HG02798 (cell line): ENCODE data around the gene DGKG.

ENCODE experiments used
- ATAC-seq: cut with Tn5 transposase; IDR thresholded peaks from one replicate; pipeline ENCODE4 v1.9.1; 2021; ENCODE audit warnings: mild to moderate bottlenecking; ENCODE audit not compliant: unreplicated experiment, poor library complexity

The DGKG gene

GRCh38 chr3:186368717-186369116, 6.7 kb upstream of the DGKG start:
- ATAC-seq: no peak

- ATAC-seq: no peak
These were observed 6.1 kb upstream of the DGKG start for GRCh38 chr3:186368176-186368575.

DNA sequence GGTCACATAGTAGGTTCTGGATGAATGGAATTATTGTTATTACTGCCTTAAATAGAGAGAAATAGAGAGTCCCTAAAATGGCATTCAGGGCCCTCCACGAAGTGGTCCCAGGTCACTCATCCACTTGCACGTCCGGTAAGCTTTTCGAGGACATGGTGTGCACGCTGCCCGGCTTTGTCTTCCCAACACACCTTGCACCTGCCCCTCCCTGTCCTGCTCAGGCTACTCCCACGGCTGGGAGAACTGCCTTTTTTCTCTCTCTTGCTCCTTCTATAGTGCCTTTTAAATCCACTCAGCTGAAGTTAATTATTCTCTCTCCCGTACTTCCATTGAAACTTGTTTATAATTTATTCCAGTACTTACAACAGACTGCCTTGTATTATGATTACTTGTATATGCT, 5.6 kb upstream of the DGKG start:
- ATAC-seq: no peak

GRCh38 chr3:186366206-186366605, 4.2 kb upstream of the DGKG start:
- ATAC-seq: no peak

DNA sequence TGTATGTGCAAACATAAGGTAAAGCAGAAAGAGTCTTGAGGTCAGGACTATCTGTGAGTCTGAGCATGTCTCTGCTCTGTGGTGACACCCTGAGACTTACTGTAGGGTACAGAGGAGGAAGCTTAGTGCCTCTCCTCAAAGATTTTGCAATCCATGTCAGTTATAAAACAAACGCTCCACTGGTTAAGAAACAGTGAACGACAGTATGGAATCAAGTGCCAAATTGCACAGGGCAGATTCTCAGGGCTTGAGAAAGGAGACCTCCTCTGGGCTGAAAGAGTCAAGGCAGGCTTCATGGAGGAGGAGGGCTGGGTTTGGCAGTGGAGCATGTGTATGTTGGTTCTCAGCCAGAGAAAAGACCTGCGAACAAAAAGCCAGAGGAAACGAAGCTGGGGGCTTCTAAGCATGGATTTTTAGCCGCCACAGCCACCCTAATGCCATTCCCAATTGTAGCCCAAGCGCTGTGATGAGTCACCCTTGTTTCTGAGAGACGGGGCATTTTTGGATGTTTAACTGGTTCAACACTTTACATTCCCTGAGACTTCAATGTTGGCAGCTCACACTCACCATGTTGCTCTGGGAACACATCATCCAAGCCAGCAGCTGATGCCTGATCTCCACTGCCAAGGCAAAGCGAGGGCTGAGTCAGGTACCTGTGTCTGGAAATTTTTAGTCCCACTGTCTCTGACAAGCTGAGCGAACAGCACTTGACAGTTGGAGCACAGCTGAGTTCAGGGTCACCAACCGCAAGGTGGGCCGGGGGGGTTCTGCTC, 3.4 kb upstream of the DGKG start:
- no peak for ATAC-seq

GRCh38 chr3:186362988-186363387, 954 bp upstream of the DGKG start:
- no peak for ATAC-seq

GRCh38 chr3:186362537-186362842, 456 bp upstream of the DGKG start:
- no peak for ATAC-seq

- peak; percentile 18 for ATAC-seq
These were observed 730 bp downstream of the DGKG start for GRCh38 chr3:186361246-186361761.

GRCh38 chr3:186360779-186361178, 1.3 kb downstream of the DGKG start:
- no peak for ATAC-seq

- ATAC-seq: no peak
These were observed 3.0 kb downstream of the DGKG start for GRCh38 chr3:186359078-186359477.

GRCh38 chr3:186356152-186356551, 5.9 kb downstream of the DGKG start:
- ATAC-seq: no peak

DNA sequence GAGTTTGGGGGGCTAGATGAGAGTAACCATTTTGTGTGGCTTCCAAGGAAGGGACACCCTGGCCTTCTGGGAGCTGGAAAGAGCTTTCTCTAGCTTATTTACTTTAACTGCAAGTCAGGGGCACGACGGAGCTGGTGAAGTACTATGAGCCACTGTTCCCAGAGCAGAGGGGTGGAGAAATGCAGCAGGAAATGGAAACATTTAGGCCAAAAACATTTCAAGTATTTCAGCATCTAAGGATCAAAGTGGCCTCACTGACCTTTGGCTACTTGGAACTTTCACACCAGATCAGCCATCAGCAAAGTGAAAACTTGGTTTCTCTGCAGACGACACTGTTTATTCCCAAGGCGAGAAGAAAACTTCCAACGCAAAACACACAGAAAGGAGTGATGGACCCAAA, 7.9 kb downstream of the DGKG start:
- no peak for ATAC-seq

- no peak for ATAC-seq
These were observed 9.7 kb downstream of the DGKG start for GRCh38 chr3:186352369-186352768.

DNA sequence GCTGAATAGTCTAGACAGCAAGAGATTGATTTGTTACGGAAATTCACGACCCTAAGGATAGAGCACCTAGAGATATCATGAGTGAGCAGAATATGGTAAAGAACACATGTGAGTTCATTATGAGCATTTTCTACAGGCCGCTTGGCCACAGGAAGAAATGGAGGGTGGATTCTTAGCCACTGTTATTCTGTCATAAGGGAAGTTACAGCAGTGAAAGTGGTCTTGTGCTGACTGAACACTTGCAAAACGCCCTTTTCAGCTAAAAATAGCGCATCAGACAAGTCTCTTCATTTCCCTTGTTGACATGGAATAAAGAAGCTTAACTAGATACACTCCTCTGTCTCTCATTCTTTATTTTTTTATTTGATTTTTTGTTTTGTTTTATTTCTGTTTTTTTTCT, 19.8 kb downstream of the DGKG start:
- ATAC-seq: peak; percentile 39

GRCh38 chr3:186340204-186340603, 21.8 kb downstream of the DGKG start:
- no peak for ATAC-seq

DNA sequence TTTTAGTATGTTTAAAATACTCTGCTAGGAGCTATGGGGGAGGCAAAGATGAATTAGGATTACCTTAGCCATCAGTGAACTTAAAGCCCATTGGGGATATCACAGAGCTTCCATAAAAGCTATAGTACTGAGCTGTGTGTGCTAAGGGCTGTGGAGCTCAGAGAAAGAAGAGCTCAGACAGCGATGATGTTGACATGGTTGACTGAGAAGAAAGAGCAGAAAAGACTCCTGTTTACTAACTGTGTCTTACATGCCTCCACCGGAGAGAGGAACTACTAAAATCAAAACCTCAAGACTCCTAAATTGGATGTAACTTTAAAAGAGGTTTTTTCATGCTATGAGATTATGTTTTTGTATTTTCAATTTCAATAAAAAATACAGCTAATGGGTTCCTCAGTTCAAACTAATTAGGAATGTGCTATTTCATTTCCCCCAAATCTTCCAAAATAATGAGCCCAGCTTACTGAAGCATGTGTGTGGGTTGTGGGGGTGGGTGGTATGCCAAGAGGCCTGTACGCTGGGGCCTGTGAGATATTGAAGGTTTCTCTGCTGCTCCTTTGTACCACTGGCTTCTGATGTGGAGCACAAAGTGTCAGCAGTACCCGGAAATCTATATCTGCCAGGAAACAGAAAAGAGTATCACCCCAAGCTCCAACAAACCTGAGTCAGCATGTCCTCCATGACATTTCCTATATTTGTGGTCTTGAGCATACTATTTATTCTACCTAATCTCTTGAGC, 22.7 kb downstream of the DGKG start:
- no peak for ATAC-seq

- no peak for ATAC-seq
These were observed 28.8 kb downstream of the DGKG start for GRCh38 chr3:186333256-186333655.

GRCh38 chr3:186330772-186331460, 31.1 kb downstream of the DGKG start:
- no peak for ATAC-seq

- ATAC-seq: no peak
These were observed 32.4 kb downstream of the DGKG start for GRCh38 chr3:186329589-186329988.

GRCh38 chr3:186327912-186328487, 34.0 kb downstream of the DGKG start:
- no peak for ATAC-seq

- no peak for ATAC-seq
These were observed 39.3 kb downstream of the DGKG start for GRCh38 chr3:186322761-186323160.
